A549 (cell line): ENCODE data around the gene NADSYN1. TPM values are rescaled to one million over a fixed set of nuclear protein-coding genes. Genes with fewer than 3 reads are reported as not detected.

Experiments
- ATAC-seq, 2 experiments: fragments of 200-7000 bp in 1 of 2; fragments of >200 bp in 1 of 2; cut with Nextera tagmentation in 1 of 2; cut with Tn5 transposase in 1 of 2; 3 replicates each; pipeline versions ENCODE4 v1.8.0 to v1.9.1; 2018 to 2020; ENCODE audit warnings: mild to moderate bottlenecking in 1 of 2, moderate library complexity in 1 of 2
- CTCF ChIA-PET: fragments of 300-600 bp; sonication (Branson Sonifier 250); formaldehyde crosslinking; extraction: SDS; loops from one replicate; lab custom pipeline; 2021; ENCODE audit warnings: antibody characterized with exemption, inconsistent platforms; lab: Yijun Ruan, JAX
- POLR2A ChIA-PET: fragments of 350-600 bp; formaldehyde crosslinking; extraction: SDS; loops from one replicate; lab custom pipeline; 2021; ENCODE audit warnings: antibody characterized with exemption, inconsistent platforms; lab: Yijun Ruan, JAX
- DNase-seq, 2 experiments: peaks; one replicate each; pipeline versions ENCODE4 v3.0.0 to v3.0.0-alpha.2; 2011 to 2016; ENCODE audit warnings: low read depth in 1 of 2, low spot score in 1 of 2
- FAIRE-seq: peaks from 2 replicates; lab custom pipeline; 2011; peaks lifted over from hg19 to GRCh38; lab: Jason Lieb, UNC
- H3K27ac ChIP-seq, 2 experiments: fragments of >200 bp; sonication (Bioruptor Twin); formaldehyde crosslinking; 3 replicates each; pipeline ENCODE4 v1.5.1; 2016 to 2017
- H3K4me1 ChIP-seq: fragments of >200 bp; sonication (Bioruptor Twin); formaldehyde crosslinking; 3 replicates; pipeline ENCODE4 v1.6.1; 2016
- H3K4me2 ChIP-seq: fragments of >200 bp; sonication (Bioruptor Twin); formaldehyde crosslinking; 3 replicates; pipeline ENCODE4 v1.6.1; 2016
- H3K4me3 ChIP-seq: fragments of >200 bp; sonication (Bioruptor Twin); formaldehyde crosslinking; 3 replicates; pipeline ENCODE4 v1.5.1; 2016
- H3K9me3 ChIP-seq: fragments of >200 bp; sonication (Bioruptor Twin); formaldehyde crosslinking; 3 replicates; pipeline ENCODE4 v1.6.1; 2016
- CBX8 ChIP-seq: fragments of 200-600 bp; sonication (generic); IDR thresholded peaks from 2 replicates; pipeline ENCODE4 v1.6.1; 2016
- CEBPB ChIP-seq, 2 experiments: fragments of >200 bp in 1 of 2; sonication (Bioruptor Twin) in 1 of 2; formaldehyde crosslinking in 1 of 2; IDR thresholded peaks; 2 replicates each; pipeline ENCODE4 v1.6.1; 2012 to 2016
- FOSB ChIP-seq: fragments of 250-450 bp; sonication (Bioruptor Pico); IDR thresholded peaks from 2 replicates; pipeline ENCODE4 v1.5.0; 2020; ENCODE audit warnings: mild to moderate bottlenecking, moderate library complexity
- FOSL2 ChIP-seq, 2 experiments: fragments of 450-650 bp in 1 of 2; fragments of >200 bp in 1 of 2; sonication (Bioruptor Twin) in 1 of 2; formaldehyde crosslinking; IDR thresholded peaks; 2 replicates each; pipeline versions ENCODE4 v1.5.0 to v1.6.1; 2016 to 2020; ENCODE audit warnings: mild to moderate bottlenecking in 1 of 2, moderate library complexity in 1 of 2
- HDAC2 ChIP-seq: fragments of 200-600 bp; sonication (generic); IDR thresholded peaks from 2 replicates; pipeline ENCODE4 v1.6.1; 2016
- HOXB13 ChIP-seq: fragments of 250-450 bp; sonication (Bioruptor Pico); IDR thresholded peaks from 2 replicates; pipeline ENCODE4 v1.5.0; 2020; ENCODE audit warnings: low read depth, mild to moderate bottlenecking, moderate library complexity
- KDM5A ChIP-seq: fragments of 200-600 bp; sonication (generic); IDR thresholded peaks from 2 replicates; pipeline ENCODE4 v1.6.1; 2016; ENCODE audit warnings: antibody characterized with exemption, mild to moderate bottlenecking
- MYC ChIP-seq: IDR thresholded peaks from 2 replicates; pipeline ENCODE4 v1.6.1; 2012; ENCODE audit warnings: mild to moderate bottlenecking, inconsistent platforms, low read length, improper control_type of control experiment, borderline replicate concordance
- NR3C1 ChIP-seq: fragments of >200 bp; sonication (Bioruptor Twin); formaldehyde crosslinking; IDR thresholded peaks from 3 replicates; pipeline ENCODE4 v1.6.1; 2017
- RFX5 ChIP-seq: fragments of 450-650 bp; IDR thresholded peaks from 2 replicates; pipeline ENCODE4 v1.7.1; 2014; ENCODE audit warnings: antibody characterized with exemption, mild to moderate bottlenecking, moderate library complexity
- SMC3 ChIP-seq: fragments of >200 bp; sonication (Bioruptor Twin); formaldehyde crosslinking; IDR thresholded peaks from 3 replicates; pipeline ENCODE4 v1.6.1; 2018; ENCODE audit warnings: inconsistent platforms
- TP53 ChIP-seq: fragments of 250-450 bp; sonication (Bioruptor Pico); IDR thresholded peaks from 2 replicates; pipeline ENCODE4 v1.5.0; 2021; ENCODE audit warnings: mild to moderate bottlenecking, moderate library complexity
- ZC3H11A ChIP-seq: fragments of 450-650 bp; IDR thresholded peaks from 2 replicates; pipeline ENCODE4 v1.6.1; 2014; ENCODE audit warnings: antibody characterized with exemption, mild to moderate bottlenecking
- WGBS: methylation state at CpG from one replicate; pipeline ENCODE4 v1.1.6; 2017; ENCODE audit errors: missing lambda C conversion rate; 5-methylcytosine and 5-hydroxymethylcytosine counted together
- polyA plus RNA-seq, 4 experiments: library from polyadenylated mRNA; depleted of rRNA in 3 of 4; stranded (reverse); fragments of >200 nt; fragmentation: RNase III in 1 of 4; extraction: RNeasy Plus Mini Kit Qiagen cat#74134 plus additional on column Dnase treatment in 1 of 4; gene quantifications; 2 replicates in 3 of 4; 3 replicates in 1 of 4; pipeline ENCODE4 v1.2.3, GENCODE V29; 2011 to 2017
- TF ChIP-seq, protein P1 (sequence below): fragments of >200 bp; sonication (Bioruptor Twin); formaldehyde crosslinking; IDR thresholded peaks from 3 replicates; pipeline ENCODE4 v1.6.1; 2016
- TF ChIP-seq, protein P2 (sequence below): fragments of 250-450 bp; sonication (Bioruptor Pico); IDR thresholded peaks from 2 replicates; pipeline ENCODE4 v1.5.0; 2020; ENCODE audit warnings: low read depth, mild to moderate bottlenecking, moderate library complexity
- TF ChIP-seq, protein P3 (sequence below): IDR thresholded peaks from 2 replicates; pipeline ENCODE4 v1.6.1; 2012

NADSYN1 gene
- polyA plus RNA-seq, 2 of the 4 experiments (the other 2 are of a cell fraction), result 34.6 to 63.3 TPM

DNA sequence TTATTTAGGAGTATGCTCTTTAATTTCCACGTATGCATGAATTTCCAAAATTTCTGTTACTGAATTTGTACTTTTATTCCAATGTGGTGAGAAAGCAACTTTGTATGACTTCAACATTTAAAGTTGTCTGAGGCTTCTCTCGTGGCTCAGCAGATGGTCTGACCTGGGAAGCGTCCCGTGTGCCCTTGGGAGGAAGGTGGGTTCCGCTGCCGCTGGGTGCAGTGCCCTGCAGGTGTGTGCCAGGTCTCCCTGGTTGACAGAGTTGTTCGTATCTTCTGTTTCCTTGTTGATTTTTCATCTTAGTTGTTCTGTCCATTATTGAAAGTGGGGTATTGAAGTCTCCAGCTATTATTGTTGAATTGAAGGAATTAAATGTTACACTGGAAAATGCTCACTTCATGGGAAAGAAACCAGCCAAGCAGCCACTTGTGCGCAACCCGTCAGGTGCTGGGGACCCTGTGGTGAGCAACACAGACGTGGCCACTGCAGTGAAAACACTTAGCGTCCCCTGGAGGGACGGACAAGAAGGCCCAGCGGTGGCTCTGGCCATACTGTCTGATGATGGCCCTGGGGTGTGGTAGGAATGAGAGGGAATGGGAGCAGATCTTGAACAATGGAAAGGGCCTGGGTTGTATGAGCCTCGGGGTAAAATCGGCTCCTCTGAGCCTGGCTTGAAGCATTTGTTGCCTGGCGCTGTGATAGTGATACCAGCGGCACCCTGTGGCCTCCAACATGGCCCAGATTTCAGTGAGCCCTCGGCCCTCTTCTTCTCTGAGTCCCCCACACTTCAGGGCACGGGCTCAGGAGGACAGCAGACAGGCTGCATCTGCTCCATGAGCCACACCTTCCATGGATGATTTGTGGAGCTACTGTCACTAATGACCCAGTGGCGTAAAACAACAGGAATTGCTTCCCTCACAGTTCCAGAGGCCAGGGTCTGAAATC, 42.6 kb downstream of the NADSYN1 start:
- no peak overlapping the region for H3K4me3 ChIP-seq
- no peak overlapping the region for H3K4me2 ChIP-seq
- FAIRE-seq, result no peak
- peaks cover 9% of the 10 kb centered on the region for H3K4me1 ChIP-seq
- WGBS, result 90% methylated on average over 19 of the region's 20 CpGs
- CTCF ChIA-PET, result no interaction called here
- POLR2A ChIA-PET, result no interaction called here
- no peak overlapping the region for H3K27ac ChIP-seq
- no peaks in the 10 kb centered on the region for H3K9me3 ChIP-seq
- no peak for TF ChIP-seq MYC
- no peak for ATAC-seq
- no peak for DNase-seq

DNA sequence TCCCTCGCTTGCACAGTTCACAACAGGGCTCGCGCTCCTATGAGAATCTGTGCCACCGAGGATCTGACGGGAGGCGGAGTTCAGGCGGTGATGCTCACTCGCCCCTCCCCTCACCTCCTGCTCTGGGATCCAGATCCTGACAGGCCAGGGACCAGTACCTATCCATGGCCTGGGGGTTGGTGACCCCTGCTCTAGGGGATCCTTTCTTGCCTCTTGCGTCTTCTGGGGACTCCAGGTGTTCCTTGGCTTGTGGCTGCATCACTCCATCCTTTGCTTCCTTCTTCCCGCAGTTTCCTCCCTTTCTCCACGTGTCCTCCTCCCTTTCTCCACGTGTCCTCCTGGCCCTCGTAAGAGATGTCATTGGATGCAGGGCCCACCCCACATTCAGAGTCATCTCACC, 43.4 kb downstream of the NADSYN1 start:
- 95% methylated on average over 13 of the region's 13 CpGs for WGBS
- POLR2A ChIA-PET, result no interaction called here

DNA sequence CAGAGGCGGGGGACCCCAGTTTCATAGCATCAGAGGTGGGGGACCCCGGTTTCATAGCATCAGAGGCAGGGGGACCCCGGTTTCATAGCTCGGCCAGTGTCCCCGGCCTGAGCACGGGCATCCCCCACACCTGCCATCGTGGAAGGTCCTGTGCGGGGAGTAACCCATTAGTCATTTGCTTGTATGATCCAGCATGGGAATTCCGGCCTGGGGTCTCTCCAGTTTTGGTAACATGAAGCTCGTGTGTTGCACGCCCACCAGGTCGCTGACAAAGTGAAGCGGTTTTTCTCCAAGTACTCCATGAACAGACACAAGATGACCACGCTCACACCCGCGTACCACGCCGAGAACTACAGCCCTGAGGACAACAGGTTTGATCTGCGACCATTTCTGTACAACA, 45.1 kb downstream of the NADSYN1 start:
- CTCF ChIA-PET, result interaction anchor here (0.6 kb wide), 1 partner anchor 38 kb away, joined by 4 read pairs; no protein-coding TSS in a partner anchor
- ATAC-seq (no peak), FAIRE-seq (no peak), DNase-seq (no peak)
- TF ChIP-seq HDAC2, result no peak
- TF ChIP-seq SMC3, result no peak
- TF ChIP-seq NR3C1, result no peak
- no peak for TF ChIP-seq RFX5
- TF ChIP-seq FOSL2 (IDR thresholded peaks at IDR 0.05), result no peak
- TF ChIP-seq FOSL2 (CRISPR knock-in tag; IDR thresholded peaks at IDR 0.05), result no peak
- no peak for TF ChIP-seq FOSB (CRISPR knock-in tag)
- TF ChIP-seq, protein P1, sequence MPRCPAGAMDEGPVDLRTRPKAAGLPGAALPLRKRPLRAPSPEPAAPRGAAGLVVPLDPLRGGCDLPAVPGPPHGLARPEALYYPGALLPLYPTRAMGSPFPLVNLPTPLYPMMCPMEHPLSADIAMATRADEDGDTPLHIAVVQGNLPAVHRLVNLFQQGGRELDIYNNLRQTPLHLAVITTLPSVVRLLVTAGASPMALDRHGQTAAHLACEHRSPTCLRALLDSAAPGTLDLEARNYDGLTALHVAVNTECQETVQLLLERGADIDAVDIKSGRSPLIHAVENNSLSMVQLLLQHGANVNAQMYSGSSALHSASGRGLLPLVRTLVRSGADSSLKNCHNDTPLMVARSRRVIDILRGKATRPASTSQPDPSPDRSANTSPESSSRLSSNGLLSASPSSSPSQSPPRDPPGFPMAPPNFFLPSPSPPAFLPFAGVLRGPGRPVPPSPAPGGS, result no peak
- TF ChIP-seq TP53 (CRISPR knock-in tag), result no peak
- TF ChIP-seq, protein P2, sequence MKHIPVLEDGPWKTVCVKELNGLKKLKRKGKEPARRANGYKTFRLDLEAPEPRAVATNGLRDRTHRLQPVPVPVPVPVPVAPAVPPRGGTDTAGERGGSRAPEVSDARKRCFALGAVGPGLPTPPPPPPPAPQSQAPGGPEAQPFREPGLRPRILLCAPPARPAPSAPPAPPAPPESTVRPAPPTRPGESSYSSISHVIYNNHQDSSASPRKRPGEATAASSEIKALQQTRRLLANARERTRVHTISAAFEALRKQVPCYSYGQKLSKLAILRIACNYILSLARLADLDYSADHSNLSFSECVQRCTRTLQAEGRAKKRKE (CRISPR knock-in tag), result no peak
- TF ChIP-seq HOXB13 (CRISPR knock-in tag), result no peak
- POLR2A ChIA-PET, result no interaction called here
- H3K4me1 ChIP-seq, result peaks cover 11% of the 10 kb centered on the region
- WGBS, result 90% methylated on average over 12 of the region's 19 CpGs
- no peak overlapping the region for H3K4me2 ChIP-seq
- H3K9me3 ChIP-seq, result no peaks in the 10 kb centered on the region
- H3K27ac ChIP-seq, result no peak overlapping the region
- no peak overlapping the region for H3K4me3 ChIP-seq

More for the DNA sequence above, 43.4 kb downstream of the NADSYN1 start:
- Histone ChIP-seq H3K4me1 (peaks cover 11% of the 10 kb centered on the region), H3K9me3 (no peaks in the 10 kb centered on the region), H3K4me3 (no peak overlapping the region), H3K27ac (no peak overlapping the region), H3K4me2 (no peak overlapping the region)
- CTCF ChIA-PET, result no interaction called here
- ATAC-seq (no peak), DNase-seq (no peak), FAIRE-seq (no peak)
- no peak for TF ChIP-seq CEBPB (IDR thresholded peaks at IDR 0.05)
- TF ChIP-seq ZC3H11A, result no peak
- TF ChIP-seq MYC, result no peak
- TF ChIP-seq HDAC2, result no peak
- no peak for TF ChIP-seq CBX8

DNA sequence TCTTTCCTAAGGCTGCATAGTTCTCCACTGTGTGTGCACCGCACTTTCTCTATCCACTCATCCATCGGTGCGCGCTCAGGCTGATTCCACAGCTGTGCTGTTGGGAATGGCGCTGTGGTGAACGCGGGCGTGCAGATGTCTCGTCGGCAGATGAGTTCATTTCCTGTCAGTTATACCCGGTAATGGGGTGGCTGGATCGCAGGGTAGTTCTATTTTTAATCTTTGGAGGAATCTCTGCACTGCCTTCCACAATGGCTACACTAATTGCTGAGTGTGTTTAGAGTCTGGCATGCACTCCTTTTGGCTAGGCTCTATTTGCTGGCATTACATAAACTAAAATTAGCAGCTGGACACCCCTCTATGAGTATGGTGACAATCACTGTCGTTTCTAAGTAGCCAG, 46.1 kb downstream of the NADSYN1 start:
- CTCF ChIA-PET, result no interaction called here
- no peak for DNase-seq
- Histone ChIP-seq H3K27ac (no peak overlapping the region), H3K9me3 (no peaks in the 10 kb centered on the region), H3K4me1 (peaks cover 11% of the 10 kb centered on the region), H3K4me2 (no peak overlapping the region), H3K4me3 (no peak overlapping the region)
- POLR2A ChIA-PET, result no interaction called here
- no peak for FAIRE-seq
- ATAC-seq, result no peak
- 94% methylated on average over 13 of the region's 13 CpGs for WGBS
- no peak for TF ChIP-seq KDM5A
- TF ChIP-seq, protein P3, sequence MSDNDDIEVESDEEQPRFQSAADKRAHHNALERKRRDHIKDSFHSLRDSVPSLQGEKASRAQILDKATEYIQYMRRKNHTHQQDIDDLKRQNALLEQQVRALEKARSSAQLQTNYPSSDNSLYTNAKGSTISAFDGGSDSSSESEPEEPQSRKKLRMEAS, result no peak
